Measurements from ENCODE around the gene RALGDS. TPM values are rescaled to one million over a fixed set of nuclear protein-coding genes. Genes with fewer than 3 reads are reported as not detected.

RALGDS gene
- total and polyA plus RNA-seq, 2 of the 13 experiments (the other 11 are each of a cell fraction or from before 2014, with no cell fraction given), result 12.9 to 25.5 TPM

- TF ChIP-seq THRA (CRISPR knock-in tag; IDR thresholded peaks at IDR 0.05; ENCODE audit: borderline replicate concordance), result peak; percentile 57; the same call in 1 of the 2 replicates
These were observed 59.8 kb downstream of the RALGDS start (continued) for GRCh38 chr9:133061019-133061763.

GRCh38 chr9:133060417-133060841 is 60.6 kb downstream of the RALGDS start:
- TF ChIP-seq ZSCAN29 (CRISPR knock-in tag; conservative IDR thresholded peaks at IDR 0.05), result no peak
- no peak for TF ChIP-seq ZFP62 (CRISPR knock-in tag; IDR thresholded peaks at IDR 0.05)
- no peak for TF ChIP-seq RAD51 (IDR thresholded peaks at IDR 0.05; ENCODE audit: borderline replicate concordance)
- TF ChIP-seq SRSF4 (IDR thresholded peaks at IDR 0.05; ENCODE audit: low read depth, low read length, poor library complexity, severe bottlenecking), result no peak
- TF ChIP-seq HMG20B (CRISPR knock-in tag; conservative IDR thresholded peaks at IDR 0.05), result no peak
- TF ChIP-seq MZF1 (CRISPR knock-in tag; IDR thresholded peaks at IDR 0.05; ENCODE audit: borderline replicate concordance), result no peak
- TF ChIP-seq HNF4G (IDR thresholded peaks at IDR 0.05; ENCODE audit: borderline replicate concordance, low read depth, low read length), result no peak
- no peak for TF ChIP-seq HNF4G (CRISPR knock-in tag; IDR thresholded peaks at IDR 0.05; ENCODE audit: borderline replicate concordance, low read depth)
- TF ChIP-seq PCBP1 (IDR thresholded peaks at IDR 0.05; ENCODE audit: borderline replicate concordance, low read depth, low read length), result no peak
- ChIA-PET CTCF (ENCODE audit: low intra/inter-chr PET ratio, low total read pairs) (no interaction called here), POLR2A (interaction anchor here (1.3 kb wide), 1 partner anchor 30 kb away, joined by 6 read pairs; the partner anchor contains the start of gene GTF3C5)
- H2AFZ ChIP-seq (ENCODE audit: low read length), result no peak overlapping the region
- peaks cover 34% of the 10 kb centered on the region for H3K4me1 ChIP-seq (ENCODE audit: insufficient read depth, low read length)
- H4K20me1 ChIP-seq (ENCODE audit: insufficient read depth, low read length), result no peaks in the 10 kb centered on the region
- intact Hi-C loops (cut with micrococcal nuclease; ENCODE audit: unreplicated experiment), result no loop called here
- no peaks in the 10 kb centered on the region for H3K79me2 ChIP-seq (ENCODE audit: insufficient read depth, low read length)
- H3K36me3 ChIP-seq (replicated peaks in 1 of 2; ENCODE audit: control insufficient read depth in 1 of 2, insufficient read depth in 2 of 2, low read length in 2 of 2), result peaks cover 11 to 19% of the 10 kb centered on the region in 2 experiments; a peak in 4 of 5 replicates
- ATAC-seq (peak; percentile 17; the same call in 1 of the 3 replicates), FAIRE-seq (no peak), DNase-seq (ENCODE audit: low spot score) (no peak)
- H3K9me3 ChIP-seq (ENCODE audit: low read length), result no peaks in the 10 kb centered on the region
- no peak overlapping the region for H3K27ac ChIP-seq (ENCODE audit: extremely low read length, insufficient read depth, low read length)
- WGBS (ENCODE audit: low lambda C conversion rate), result 45% methylated on average over 6 of the region's 6 CpGs
- in situ Hi-C loops (cut with HindIII; ENCODE audit: extremely low pct_ligation_motif_present, low pct_unique_long_range_greater_than_20kb), result no loop called here
- H3K9ac ChIP-seq (ENCODE audit: insufficient read depth, low read depth, low read length), result no peak overlapping the region
- H3K4me3 ChIP-seq (replicated peaks in 1 of 3; ENCODE audit: insufficient read depth in 1 of 3, low read depth in 2 of 3, low read length in 3 of 3), result no peak overlapping the region
- no peak overlapping the region for H3K4me2 ChIP-seq (ENCODE audit: low read depth, low read length)
- no peaks in the 10 kb centered on the region for H3K27me3 ChIP-seq (ENCODE audit: control insufficient read depth in 1 of 2, insufficient read depth in 2 of 2, low read length in 2 of 2)
- BruUV-seq (replicated peaks), result no TSS peak
